Measurements from ENCODE around the gene FEZF2.

- TF ChIP-seq GATA3 (IDR thresholded peaks at IDR 0.05; ENCODE audit: low read depth, low read length), result no peak
- TF ChIP-seq GATA2 (IDR thresholded peaks at IDR 0.05; ENCODE audit: low read depth, low read length), result no peak
Observed at GRCh38 chr3:62369476-62369743, 3.9 kb downstream of the FEZF2 start.

Measured in SH-SY5Y (cell line).